Activated naive CD4-positive, alpha-beta T cell treated with anti-CD3 and anti-CD28 coated beads for 36 hours (primary cell): Measurements from ENCODE around the gene NRCAM. TPM values are rescaled to one million over a fixed set of nuclear protein-coding genes. Genes with fewer than 3 reads are reported as not detected.
"Not testable (repeated sequence)": the region's sequence is repeated elsewhere in the genome, so short reads cannot be mapped to it uniquely, and the experiment has no call there.

Source experiments
- CTCF ChIA-PET: fragments of 350-600 bp; sonication (Branson Sonifier 250); formaldehyde crosslinking; loops from one replicate; lab custom pipeline; 2021; ENCODE audit warnings: antibody characterized with exemption; lab: Charles Lee
- DNase-seq: peaks from one replicate; pipeline ENCODE4 v3.0.0-alpha.2; 2020
- H3K27ac Mint-ChIP-seq: one replicate; pipeline ENCODE4 v1.8.0; 2021; ENCODE audit warnings: mild to moderate bottlenecking, mixed read lengths
- H3K27me3 Mint-ChIP-seq: one replicate; pipeline ENCODE4 v1.8.0; 2021; ENCODE audit warnings: low read depth, mixed read lengths
- H3K36me3 Mint-ChIP-seq: one replicate; pipeline ENCODE4 v1.8.0; 2021; ENCODE audit warnings: low read depth, mixed read lengths
- H3K4me1 Mint-ChIP-seq: one replicate; pipeline ENCODE4 v1.8.0; 2021; ENCODE audit warnings: low read depth, mixed read lengths
- H3K4me3 Mint-ChIP-seq: one replicate; pipeline ENCODE4 v1.8.0; 2021; ENCODE audit warnings: mild to moderate bottlenecking, moderate library complexity, mixed read lengths
- H3K9me3 Mint-ChIP-seq: one replicate; pipeline ENCODE4 v1.8.0; 2021; ENCODE audit warnings: mixed read lengths
- intact Hi-C: fragments of 100-400 bp; cut with micrococcal nuclease; formaldehyde crosslinking; loops from one replicate; pipeline ENCODE4 v1.15.1; 2023
- total RNA-seq, 2 experiments: library from RNA; stranded (reverse); gene quantifications; one replicate each; pipeline ENCODE4 v1.2.3, GENCODE V29; 2021

Gene NRCAM
- 1 to 10 TPM in 1 of 2 experiments, under 1 TPM in 1; 0.81 to 1.0 TPM for total RNA-seq

DNA sequence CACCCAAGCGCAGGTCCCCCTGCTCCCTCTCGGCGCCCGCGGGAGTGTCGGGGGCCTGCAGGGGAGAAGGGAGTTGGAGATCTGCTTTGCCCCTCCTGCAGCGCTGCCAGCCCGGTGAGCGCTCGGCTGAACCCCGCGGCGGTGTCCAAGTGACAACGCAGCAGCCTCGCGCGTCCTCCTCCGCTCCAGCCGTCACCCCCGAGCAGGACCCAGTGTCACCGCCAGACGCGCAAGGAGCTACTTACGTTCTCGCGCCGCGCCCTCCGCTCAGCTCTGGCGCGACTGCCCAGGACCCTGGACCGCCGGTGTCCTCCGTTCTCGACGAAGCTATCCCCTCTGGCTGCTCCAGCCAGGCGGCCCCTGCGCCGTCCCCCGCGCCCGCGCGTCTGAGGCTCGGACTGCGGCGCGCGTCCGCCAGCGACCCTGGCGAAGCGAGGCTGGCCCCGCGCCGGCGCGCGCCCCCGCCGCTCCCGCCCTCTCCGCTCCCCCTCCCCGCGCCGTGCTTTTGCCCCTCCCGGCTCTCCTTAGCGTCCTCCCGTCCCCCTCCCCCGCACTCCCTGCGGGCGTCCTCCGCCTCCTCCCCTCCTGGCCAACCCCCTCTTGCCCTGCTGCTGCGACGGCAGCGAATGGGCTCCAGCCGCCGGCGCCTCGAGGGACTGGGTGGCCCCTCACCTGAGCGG, at the start of gene NRCAM:
Gene NRCAM (minus strand): TSS at position 439 of the 680 bp plus-strand sequence. CDS start 216,372 bp downstream, outside the sequence.
- Mint-ChIP-seq H3K27ac (no peak within 1 kb of the TSS), H3K4me3 (peak within 1 kb of the TSS; percentile 76), H3K36me3 (no peaks in the 10 kb centered on the region), H3K27me3 (peaks cover 38% of the 10 kb centered on the region), H3K9me3 (no peaks in the 10 kb centered on the region), H3K4me1 (peaks cover 17% of the 10 kb centered on the region)
- DNase-seq, result peak; percentile 52
- CTCF ChIA-PET, result interaction anchor here (0.5 to 1.0 kb wide), 6 partner anchors 28 to 1167 kb away, joined by 3 to 8 read pairs (median 3); no protein-coding TSS in a partner anchor
- intact Hi-C loops, result loop anchor here (2.0 to 5.0 kb wide), 2 partner anchors 34 to 113 kb away; partner anchors contain the start of genes DNAJB9 and THAP5

- DNase-seq, H3K9me3 Mint-ChIP-seq, H3K4me1 Mint-ChIP-seq, H3K27ac Mint-ChIP-seq, H3K4me3 Mint-ChIP-seq, intact Hi-C loops, H3K27me3 Mint-ChIP-seq, CTCF ChIA-PET, H3K36me3 Mint-ChIP-seq: not testable (repeated sequence)
Measured at GRCh38 chr7:108504576-108504975, 48.3 kb upstream of the NRCAM start.

DNA sequence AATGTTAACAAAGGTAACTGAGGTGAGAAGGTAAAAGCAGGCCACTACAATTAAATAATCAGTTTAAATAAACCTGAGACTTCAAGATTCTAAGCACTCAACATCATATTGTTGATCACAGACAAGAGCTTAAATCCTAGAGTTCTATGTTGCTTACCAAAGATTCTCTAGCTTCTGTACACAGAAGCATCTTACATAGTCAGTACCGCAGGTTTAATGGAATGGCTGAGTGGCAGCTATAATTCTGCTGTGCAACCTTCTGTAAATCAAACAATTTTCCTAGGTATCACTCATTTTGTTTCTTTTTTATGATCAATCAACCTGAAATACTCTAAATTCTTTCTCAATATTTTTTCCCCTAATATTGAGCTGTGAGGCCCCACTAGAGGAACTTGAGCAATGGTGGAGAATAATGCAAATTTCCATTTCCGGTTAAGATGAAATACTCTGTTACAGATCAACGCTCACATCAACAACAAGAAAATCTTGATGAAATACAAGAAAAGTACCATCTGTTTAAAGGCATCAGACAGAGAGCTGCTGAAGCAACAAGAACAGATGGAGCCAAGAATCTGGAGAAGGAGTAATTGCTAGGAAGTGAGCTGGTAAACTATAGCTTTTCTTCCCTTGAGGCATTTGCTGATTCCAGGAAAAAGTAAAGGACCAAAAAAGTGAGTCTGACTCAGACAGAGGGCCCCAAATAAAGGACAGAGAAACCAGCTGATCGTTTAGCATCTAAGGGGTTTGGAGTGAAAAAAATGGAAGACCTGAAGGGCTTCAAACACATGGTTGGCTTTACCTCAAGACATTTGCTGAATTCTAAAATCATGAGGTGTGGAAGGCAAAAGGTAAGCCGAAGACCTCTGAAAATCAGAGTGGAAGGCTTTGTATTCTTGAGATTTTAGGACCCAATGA, 47.1 kb upstream of the NRCAM start:
- no peak overlapping the region for H3K27ac Mint-ChIP-seq
- H3K27me3 Mint-ChIP-seq, result no peaks in the 10 kb centered on the region
- H3K36me3 Mint-ChIP-seq, result peaks cover 1% of the 10 kb centered on the region
- CTCF ChIA-PET, result interaction anchor here (0.6 kb wide), 1 partner anchor 1891 kb away, joined by 3 read pairs; no protein-coding TSS in a partner anchor
- DNase-seq, result no peak
- intact Hi-C loops, result no loop called here
- peaks cover 8% of the 10 kb centered on the region for H3K4me1 Mint-ChIP-seq
- H3K4me3 Mint-ChIP-seq, result no peak overlapping the region
- no peaks in the 10 kb centered on the region for H3K9me3 Mint-ChIP-seq

DNA sequence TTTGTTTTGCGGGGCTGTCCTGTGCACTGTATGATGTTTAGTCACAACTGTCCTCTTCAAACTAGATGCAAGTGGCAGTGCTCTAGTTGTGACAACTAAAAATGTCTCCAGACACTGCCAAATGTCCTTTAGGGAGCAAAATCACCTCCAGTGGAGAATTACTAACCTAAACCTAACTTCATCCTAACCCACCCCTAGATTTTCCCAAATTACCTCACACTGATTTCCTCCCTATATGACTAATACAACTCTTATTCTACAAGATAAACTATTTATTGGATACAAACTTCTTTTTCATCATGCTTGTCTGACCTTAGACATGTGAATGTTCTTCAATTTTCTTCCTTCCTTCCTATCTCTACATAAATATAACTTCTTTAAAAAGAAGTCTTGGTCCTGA, 43.3 kb upstream of the NRCAM start:
- intact Hi-C loops, result loop anchor here (5.0 kb wide), 1 partner anchor 392 kb away; no protein-coding TSS in a partner anchor
- no peaks in the 10 kb centered on the region for H3K9me3 Mint-ChIP-seq
- H3K36me3 Mint-ChIP-seq, result peaks cover 6% of the 10 kb centered on the region
- peak overlapping the region; percentile 4 for H3K27ac Mint-ChIP-seq
- CTCF ChIA-PET, result no interaction called here
- peaks cover 5% of the 10 kb centered on the region for H3K4me1 Mint-ChIP-seq
- no peaks in the 10 kb centered on the region for H3K27me3 Mint-ChIP-seq
- H3K4me3 Mint-ChIP-seq, result no peak overlapping the region
- no peak for DNase-seq

- Mint-ChIP-seq H3K9me3 (no peaks in the 10 kb centered on the region), H3K27me3 (no peaks in the 10 kb centered on the region), H3K4me3 (no peak overlapping the region), H3K4me1 (no peaks in the 10 kb centered on the region), H3K27ac (no peak overlapping the region), H3K36me3 (peaks cover 6% of the 10 kb centered on the region)
- DNase-seq, result no peak
- intact Hi-C loops, result loop anchor here (5.0 kb wide), 1 partner anchor 391 kb away; no protein-coding TSS in a partner anchor
- CTCF ChIA-PET, result interaction anchor here (0.6 to 2.9 kb wide), 8 partner anchors 12 to 315 kb away, joined by 3 to 22 read pairs (median 3); partner anchors contain the start of gene PNPLA8
Measured at GRCh38 chr7:108498481-108498880, 42.2 kb upstream of the NRCAM start.

DNA sequence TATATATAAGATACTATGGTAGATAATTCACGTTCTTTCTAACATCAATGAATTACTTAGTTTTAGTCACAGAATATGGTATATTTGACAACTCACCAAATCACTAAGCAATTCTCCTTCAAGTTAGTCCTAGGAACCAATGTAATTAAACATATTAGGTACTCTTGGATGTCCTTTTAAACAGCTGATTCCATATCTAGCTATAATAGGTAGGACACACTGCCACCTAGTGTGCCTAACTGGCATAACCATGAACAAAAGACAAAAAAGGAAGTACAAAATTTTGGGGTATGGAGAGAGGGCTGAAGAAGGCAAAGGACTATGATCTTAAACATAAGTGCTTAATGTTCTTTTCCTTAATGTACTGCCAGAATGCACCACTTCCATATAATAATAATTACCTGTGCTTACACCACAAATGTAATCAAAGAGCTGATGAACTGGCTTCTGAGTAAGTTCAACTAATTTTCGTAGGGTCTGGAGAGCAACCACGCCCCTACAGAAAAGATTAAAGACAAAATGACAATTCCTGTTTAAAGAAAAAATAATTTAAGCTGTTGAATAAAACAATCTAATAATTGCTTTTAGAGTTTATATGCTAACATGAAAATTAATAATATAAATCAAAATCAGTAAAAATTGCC, 41.0 kb upstream of the NRCAM start:
- H3K4me1 Mint-ChIP-seq, result no peaks in the 10 kb centered on the region
- H3K27me3 Mint-ChIP-seq, result no peaks in the 10 kb centered on the region
- H3K4me3 Mint-ChIP-seq, result no peak overlapping the region
- peaks cover 8% of the 10 kb centered on the region for H3K36me3 Mint-ChIP-seq
- no peaks in the 10 kb centered on the region for H3K9me3 Mint-ChIP-seq
- DNase-seq, result peak; percentile 59
- intact Hi-C loops, result loop anchor here (1.0 to 5.0 kb wide), 5 partner anchors 37 to 390 kb away; no protein-coding TSS in a partner anchor
- CTCF ChIA-PET, result interaction anchor here (0.6 to 2.9 kb wide), 27 partner anchors 9 to 323 kb away, joined by 3 to 22 read pairs (median 4); partner anchors contain the start of genes NRCAM and PNPLA8
- H3K27ac Mint-ChIP-seq, result no peak overlapping the region

DNA sequence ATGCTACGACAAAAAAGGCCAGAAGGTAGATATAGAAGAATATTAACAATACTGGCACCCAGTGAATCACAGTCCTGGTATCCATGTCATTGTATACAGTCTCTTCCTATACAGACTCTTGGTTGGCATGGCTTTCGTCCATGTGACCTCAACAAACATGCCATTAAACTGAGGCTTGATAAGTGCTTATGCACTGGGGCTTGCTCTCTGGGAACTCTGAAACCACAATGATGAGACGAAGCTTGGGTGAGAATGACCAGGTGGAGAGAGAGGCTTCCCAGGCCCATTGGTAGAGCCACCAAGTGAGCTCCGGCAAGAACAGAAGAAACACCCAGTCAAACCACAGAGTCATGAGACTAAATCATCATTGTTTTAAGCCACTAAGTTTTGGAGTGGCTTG, 36.5 kb upstream of the NRCAM start:
- Mint-ChIP-seq H3K4me1 (no peaks in the 10 kb centered on the region), H3K27me3 (no peaks in the 10 kb centered on the region), H3K9me3 (no peaks in the 10 kb centered on the region), H3K4me3 (no peak overlapping the region), H3K27ac (no peak overlapping the region), H3K36me3 (peaks cover 8% of the 10 kb centered on the region)
- CTCF ChIA-PET, result no interaction called here
- intact Hi-C loops, result no loop called here
- DNase-seq, result no peak

GRCh38 chr7:108488768-108489538, 32.7 kb upstream of the NRCAM start:
- H3K27ac Mint-ChIP-seq, result no peak overlapping the region
- no peak overlapping the region for H3K4me3 Mint-ChIP-seq
- intact Hi-C loops, result no loop called here
- H3K36me3 Mint-ChIP-seq, result peaks cover 4% of the 10 kb centered on the region
- no peaks in the 10 kb centered on the region for H3K4me1 Mint-ChIP-seq
- CTCF ChIA-PET, result no interaction called here
- no peaks in the 10 kb centered on the region for H3K9me3 Mint-ChIP-seq
- H3K27me3 Mint-ChIP-seq, result no peaks in the 10 kb centered on the region
- no peak for DNase-seq

GRCh38 chr7:108487646-108488045, 31.4 kb upstream of the NRCAM start:
- no peaks in the 10 kb centered on the region for H3K9me3 Mint-ChIP-seq
- H3K4me3 Mint-ChIP-seq, result no peak overlapping the region
- no peaks in the 10 kb centered on the region for H3K27me3 Mint-ChIP-seq
- H3K27ac Mint-ChIP-seq, result no peak overlapping the region
- DNase-seq, result no peak
- intact Hi-C loops, result no loop called here
- H3K4me1 Mint-ChIP-seq, result no peaks in the 10 kb centered on the region
- CTCF ChIA-PET, result interaction anchor here (1.6 kb wide), 1 partner anchor 35 kb away, joined by 3 read pairs; no protein-coding TSS in a partner anchor
- peaks cover under 1% of the 10 kb centered on the region for H3K36me3 Mint-ChIP-seq

- no peak for DNase-seq
- Mint-ChIP-seq H3K27ac (no peak overlapping the region), H3K36me3 (peaks cover 4% of the 10 kb centered on the region), H3K9me3 (no peaks in the 10 kb centered on the region), H3K4me1 (no peaks in the 10 kb centered on the region), H3K27me3 (no peaks in the 10 kb centered on the region), H3K4me3 (no peak overlapping the region)
- CTCF ChIA-PET, result interaction anchor here (1.0 to 2.5 kb wide), 4 partner anchors 10 to 34 kb away, joined by 3 to 7 read pairs (median 3); no protein-coding TSS in a partner anchor
- intact Hi-C loops, result no loop called here
Measured at GRCh38 chr7:108486291-108486966, 30.2 kb upstream of the NRCAM start.

GRCh38 chr7:108484137-108484536, 27.9 kb upstream of the NRCAM start:
- no peaks in the 10 kb centered on the region for H3K4me1 Mint-ChIP-seq
- DNase-seq, result no peak
- no peak overlapping the region for H3K27ac Mint-ChIP-seq
- peaks cover 5% of the 10 kb centered on the region for H3K36me3 Mint-ChIP-seq
- intact Hi-C loops, result no loop called here
- H3K4me3 Mint-ChIP-seq, result no peak overlapping the region
- no peaks in the 10 kb centered on the region for H3K9me3 Mint-ChIP-seq
- CTCF ChIA-PET, result no interaction called here
- H3K27me3 Mint-ChIP-seq, result no peaks in the 10 kb centered on the region
